Parathyroid adenoma (tissue), 2 donors: ENCODE data around the gene SDSL.

Source experiments
- H2AFZ ChIP-seq: fragments of 300-600 bp; sonication (generic); one replicate; pipeline ENCODE4 v1.7.0; 2017; ENCODE audit warnings: antibody characterized with exemption, mild to moderate bottlenecking
- H3K27ac ChIP-seq: fragments of 300-600 bp; sonication (generic); one replicate; pipeline ENCODE4 v1.7.0; 2017
- H3K27me3 ChIP-seq: fragments of 300-600 bp; sonication (generic); one replicate; pipeline ENCODE4 v1.7.0; 2017; ENCODE audit warnings: low read length; ENCODE audit not compliant: control insufficient read depth, insufficient read depth
- H3K36me3 ChIP-seq: fragments of 300-600 bp; sonication (generic); one replicate; pipeline ENCODE4 v1.7.0; 2017; ENCODE audit warnings: low read length; ENCODE audit not compliant: control insufficient read depth, insufficient read depth
- H3K4me1 ChIP-seq: fragments of 300-600 bp; sonication (generic); one replicate; pipeline ENCODE4 v1.7.0; 2017; ENCODE audit warnings: control low read depth
- H3K4me2 ChIP-seq: fragments of 300-600 bp; sonication (generic); one replicate; pipeline ENCODE4 v1.7.0; 2017; ENCODE audit warnings: low read length
- H3K4me3 ChIP-seq: fragments of 300-600 bp; sonication (generic); one replicate; pipeline ENCODE4 v1.7.0; 2017; ENCODE audit warnings: low read depth, low read length
- H3K79me2 ChIP-seq: fragments of 300-600 bp; sonication (generic); one replicate; pipeline ENCODE4 v1.7.0; 2017; ENCODE audit warnings: control low read depth
- H3K9ac ChIP-seq: fragments of 300-600 bp; sonication (generic); one replicate; pipeline ENCODE4 v1.7.0; 2017; ENCODE audit warnings: mild to moderate bottlenecking
- H3K9me3 ChIP-seq: fragments of 300-600 bp; sonication (generic); one replicate; pipeline ENCODE4 v1.7.0; 2017; ENCODE audit warnings: low read length; ENCODE audit not compliant: control insufficient read depth
- CTCF ChIP-seq: fragments of 300-600 bp; sonication (generic); IDR thresholded peaks from one replicate; pipeline ENCODE4 v1.7.0; 2017; ENCODE audit warnings: antibody characterized with exemption, mild to moderate bottlenecking
- donor health status: primary hyperparathyroidism.

The SDSL gene

GRCh38 chr12:113428482-113428881 is 6.3 kb downstream of the SDSL start:
- Histone ChIP-seq H3K9ac (no peak overlapping the region), H3K36me3 (no peaks in the 10 kb centered on the region), H2AFZ (no peak overlapping the region), H3K4me1 (no peaks in the 10 kb centered on the region), H3K9me3 (no peaks in the 10 kb centered on the region), H3K79me2 (peaks cover 2% of the 10 kb centered on the region), H3K27ac (no peak overlapping the region), H3K4me3 (no peak overlapping the region), H3K4me2 (no peak overlapping the region), H3K27me3 (no peaks in the 10 kb centered on the region)
- no peak for TF ChIP-seq CTCF

GRCh38 chr12:113432986-113433385 is 10.8 kb downstream of the SDSL start:
- TF ChIP-seq CTCF = no peak
- H3K27ac ChIP-seq = no peak overlapping the region
- H3K9me3 ChIP-seq = no peaks in the 10 kb centered on the region
- no peak overlapping the region for H3K9ac ChIP-seq
- H3K27me3 ChIP-seq = no peaks in the 10 kb centered on the region
- H3K4me2 ChIP-seq = no peak overlapping the region
- H3K4me3 ChIP-seq = no peak overlapping the region
- H2AFZ ChIP-seq = no peak overlapping the region
- no peaks in the 10 kb centered on the region for H3K79me2 ChIP-seq
- H3K36me3 ChIP-seq = no peaks in the 10 kb centered on the region
- no peaks in the 10 kb centered on the region for H3K4me1 ChIP-seq

GRCh38 chr12:113435367-113435766 is 13.2 kb downstream of the SDSL start:
- H3K4me2 ChIP-seq = no peak overlapping the region
- H3K27me3 ChIP-seq = no peaks in the 10 kb centered on the region
- H3K27ac ChIP-seq = no peak overlapping the region
- no peak overlapping the region for H2AFZ ChIP-seq
- no peaks in the 10 kb centered on the region for H3K4me1 ChIP-seq
- no peaks in the 10 kb centered on the region for H3K36me3 ChIP-seq
- no peak overlapping the region for H3K9ac ChIP-seq
- TF ChIP-seq CTCF = no peak
- no peak overlapping the region for H3K4me3 ChIP-seq
- no peaks in the 10 kb centered on the region for H3K79me2 ChIP-seq
- no peaks in the 10 kb centered on the region for H3K9me3 ChIP-seq

GRCh38 chr12:113436586-113436985 is 14.4 kb downstream of the SDSL start:
- TF ChIP-seq CTCF = no peak
- Histone ChIP-seq H2AFZ (no peak overlapping the region), H3K27me3 (no peaks in the 10 kb centered on the region), H3K4me3 (no peak overlapping the region), H3K36me3 (no peaks in the 10 kb centered on the region), H3K4me1 (no peaks in the 10 kb centered on the region), H3K79me2 (no peaks in the 10 kb centered on the region), H3K9me3 (no peaks in the 10 kb centered on the region), H3K27ac (no peak overlapping the region), H3K4me2 (no peak overlapping the region), H3K9ac (no peak overlapping the region)

- Histone ChIP-seq H2AFZ (no peak overlapping the region), H3K4me1 (no peaks in the 10 kb centered on the region), H3K27ac (no peak overlapping the region), H3K79me2 (no peaks in the 10 kb centered on the region), H3K27me3 (no peaks in the 10 kb centered on the region), H3K9ac (no peak overlapping the region), H3K4me3 (no peak overlapping the region), H3K9me3 (no peaks in the 10 kb centered on the region), H3K4me2 (no peak overlapping the region), H3K36me3 (no peaks in the 10 kb centered on the region)
- no peak for TF ChIP-seq CTCF
Measured at GRCh38 chr12:113436993-113437728, 15.0 kb downstream of the SDSL start.
